Common myeloid progenitor, CD34-positive (primary cell): ENCODE measurements around the gene PLBD1.

ENCODE experiments used
- CTCF ChIA-PET: fragments of 350-600 bp; sonication (Branson Sonifier 250); formaldehyde crosslinking; loops from one replicate; lab custom pipeline; 2021; ENCODE audit warnings: antibody characterized with exemption; lab: Charles Lee
- POLR2A ChIA-PET: fragments of 350-600 bp; sonication (Branson Sonifier 250); formaldehyde crosslinking; loops from one replicate; lab custom pipeline; 2021; ENCODE audit warnings: antibody characterized with exemption; lab: Charles Lee
- DNase-seq, 3 donors: peaks; one replicate each; pipeline versions ENCODE4 v3.0.0 to v3.0.0-alpha.2; 2013
- H3K27ac ChIP-seq, 2 experiments: 1 replicate in 1 of 2; 2 replicates in 1 of 2; pipeline ENCODE4 v1.7.0; 2013; ENCODE audit warnings: inconsistent platforms in 2 of 2, low read length in 2 of 2, mild to moderate bottlenecking in 2 of 2, low read depth in 1 of 2, moderate library complexity in 1 of 2; ENCODE audit not compliant: severe bottlenecking in 2 of 2, insufficient read depth in 1 of 2, poor library complexity in 1 of 2
- H3K27me3 ChIP-seq, 5 experiments: replicated peaks in 2 of 5; 1 replicate in 3 of 5; 2 replicates in 2 of 5; pipeline versions ENCODE4 v1.6.1 to v1.7.0; 2013; ENCODE audit warnings: low read length in 4 of 5, mild to moderate bottlenecking in 2 of 5, moderate library complexity in 2 of 5, inconsistent platforms in 1 of 5; ENCODE audit not compliant: insufficient read depth in 5 of 5, control insufficient read depth in 4 of 5
- H3K36me3 ChIP-seq, 4 experiments: 1 replicate in 2 of 4; 2 replicates in 2 of 4; pipeline versions ENCODE4 v1.6.1 to v1.7.0; 2013; ENCODE audit warnings: low read length in 3 of 4, control low read depth in 1 of 4, mild to moderate bottlenecking in 1 of 4; ENCODE audit not compliant: control insufficient read depth in 4 of 4, insufficient read depth in 4 of 4
- H3K4me1 ChIP-seq, 4 experiments: 1 replicate in 3 of 4; 2 replicates in 1 of 4; pipeline versions ENCODE4 v1.6.1 to v1.7.1; 2013; ENCODE audit warnings: low read length in 3 of 4, mild to moderate bottlenecking in 3 of 4, control low read depth in 1 of 4, inconsistent platforms in 1 of 4, moderate library complexity in 1 of 4; ENCODE audit not compliant: control insufficient read depth in 4 of 4, insufficient read depth in 4 of 4; ENCODE audit errors: control extremely low read depth in 1 of 4
- H3K4me3 ChIP-seq, 7 experiments: 1 replicate in 4 of 7; 2 replicates in 3 of 7; pipeline versions ENCODE4 v1.5.1 to v1.7.0; 2013; ENCODE audit warnings: mild to moderate bottlenecking in 7 of 7, low read length in 6 of 7, moderate library complexity in 6 of 7, inconsistent platforms in 2 of 7, low read depth in 2 of 7, control low read depth in 1 of 7; ENCODE audit not compliant: insufficient read depth in 4 of 7, control insufficient read depth in 1 of 7; ENCODE audit errors: extremely low read depth in 1 of 7
- H3K9me3 ChIP-seq, 5 experiments: 1 replicate in 4 of 5; 2 replicates in 1 of 5; pipeline versions ENCODE4 v1.6.1 to v1.7.1; 2013; ENCODE audit warnings: low read length in 4 of 5, mild to moderate bottlenecking in 2 of 5, inconsistent platforms in 1 of 5, low read depth in 1 of 5, moderate library complexity in 1 of 5; ENCODE audit not compliant: control insufficient read depth in 4 of 5, insufficient read depth in 2 of 5; ENCODE audit errors: control extremely low read depth in 1 of 5
- WGBS: methylation state at CpG from one replicate; pipeline ENCODE4 v1.1.5; 2013; ENCODE audit not compliant: insufficient coverage; 5-methylcytosine and 5-hydroxymethylcytosine counted together

The PLBD1 gene

GRCh38 chr12:14560904-14561574 is 6.6 kb downstream of the PLBD1 start:
- POLR2A ChIA-PET: interaction anchor here (0.6 kb wide), 1 partner anchor 349 kb away, joined by 3 read pairs; no protein-coding TSS in a partner anchor
- DNase-seq: no peak
- H3K4me3 ChIP-seq: no peak overlapping the region
- no peak overlapping the region for H3K27ac ChIP-seq
- peaks cover 4 to 11% (median 9%) of the 10 kb centered on the region in 4 experiments for H3K4me1 ChIP-seq
- CTCF ChIA-PET: interaction anchor here (0.7 to 1.4 kb wide), 3 partner anchors 10 to 55 kb away, joined by 3 read pairs; no protein-coding TSS in a partner anchor
- H3K9me3 ChIP-seq: no peaks in the 10 kb centered on the region
- H3K36me3 ChIP-seq: no peaks in the 10 kb centered on the region
- 63% methylated on average over 6 of the region's 6 CpGs for WGBS
- peaks cover 0 to 7% (median 5%) of the 10 kb centered on the region in 5 experiments for H3K27me3 ChIP-seq

- 0% methylated on average over 2 of the region's 4 CpGs for WGBS
- no peak overlapping the region for H3K27ac ChIP-seq
- no peaks in the 10 kb centered on the region for H3K9me3 ChIP-seq
- CTCF ChIA-PET: interaction anchor here (0.8 kb wide), 1 partner anchor 1303 kb away, joined by 3 read pairs; no protein-coding TSS in a partner anchor
- POLR2A ChIA-PET: no interaction called here
- peak overlapping the region in 2 of 7 experiments; percentile 22 to 24 for H3K4me3 ChIP-seq
- peaks cover 12 to 24% (median 17%) of the 10 kb centered on the region in 4 experiments for H3K4me1 ChIP-seq
- no peaks in the 10 kb centered on the region for H3K27me3 ChIP-seq
- DNase-seq: peak in 2 of 3 donors; percentile 71 to 76
- H3K36me3 ChIP-seq: no peaks in the 10 kb centered on the region
Measured at GRCh38 chr12:14558473-14558959, 9.2 kb downstream of the PLBD1 start.

GRCh38 chr12:14557966-14558365 is 9.7 kb downstream of the PLBD1 start:
- Histone ChIP-seq H3K9me3 (no peaks in the 10 kb centered on the region), H3K4me3 (no peak overlapping the region), H3K4me1 (peaks cover 12 to 24% (median 17%) of the 10 kb centered on the region in 4 experiments), H3K27ac (no peak overlapping the region), H3K36me3 (no peaks in the 10 kb centered on the region), H3K27me3 (no peaks in the 10 kb centered on the region)
- WGBS: 94% methylated on average over 6 of the region's 8 CpGs
- no peak for DNase-seq
- ChIA-PET CTCF (interaction anchor here (0.8 kb wide), 1 partner anchor 1302 kb away, joined by 3 read pairs; no protein-coding TSS in a partner anchor), POLR2A (no interaction called here)

GRCh38 chr12:14554281-14555007 is 13.2 kb downstream of the PLBD1 start:
- peaks cover 12 to 24% (median 16%) of the 10 kb centered on the region in 4 experiments for H3K4me1 ChIP-seq
- no peaks in the 10 kb centered on the region for H3K27me3 ChIP-seq
- H3K27ac ChIP-seq: no peak overlapping the region
- CTCF ChIA-PET: interaction anchor here (0.8 to 1.3 kb wide), 2 partner anchors 17 to 28 kb away, joined by 3 read pairs; no protein-coding TSS in a partner anchor
- POLR2A ChIA-PET: no interaction called here
- peak; percentile 40 to 72 (median 70) for DNase-seq
- 23% methylated on average over 9 of the region's 9 CpGs for WGBS
- peak overlapping the region in 2 of 7 experiments; percentile 41 to 54 for H3K4me3 ChIP-seq
- H3K9me3 ChIP-seq: no peaks in the 10 kb centered on the region
- H3K36me3 ChIP-seq: no peaks in the 10 kb centered on the region

- DNase-seq: no peak
- no peaks in the 10 kb centered on the region for H3K4me1 ChIP-seq
- no CpG with 5 or more reads among the region's 6 CpGs for WGBS
- no peak overlapping the region for H3K27ac ChIP-seq
- ChIA-PET POLR2A (no interaction called here), CTCF (no interaction called here)
- no peak overlapping the region for H3K4me3 ChIP-seq
- H3K36me3 ChIP-seq: no peaks in the 10 kb centered on the region
- no peaks in the 10 kb centered on the region for H3K27me3 ChIP-seq
- H3K9me3 ChIP-seq: no peaks in the 10 kb centered on the region
Measured at GRCh38 chr12:14548609-14549008, 19.1 kb downstream of the PLBD1 start.

GRCh38 chr12:14547571-14547970 is 20.1 kb downstream of the PLBD1 start:
- CTCF ChIA-PET: interaction anchor here (1.2 kb wide), 1 partner anchor 33 kb away, joined by 4 read pairs; no protein-coding TSS in a partner anchor
- Histone ChIP-seq H3K4me3 (no peak overlapping the region), H3K9me3 (no peaks in the 10 kb centered on the region), H3K27me3 (no peaks in the 10 kb centered on the region), H3K27ac (no peak overlapping the region), H3K4me1 (no peaks in the 10 kb centered on the region), H3K36me3 (no peaks in the 10 kb centered on the region)
- POLR2A ChIA-PET: no interaction called here
- no peak for DNase-seq
- WGBS: 100% methylated on average over 2 of the region's 4 CpGs
